HCT116 (cell line): ENCODE results near the gene ATF5. TPM values are rescaled to one million over a fixed set of nuclear protein-coding genes. Genes with fewer than 3 reads are reported as not detected.

Experiments used
- ATAC-seq: fragments of 200-7000 bp; cut with Tn5 transposase; 2 replicates; pipeline ENCODE4 v1.9.1; 2020; ENCODE audit warnings: mild to moderate bottlenecking, moderate library complexity
- BruUV-seq: library from RNA; stranded (reverse); fragments of 400-500 nt; replicated peaks from 2 replicates; lab custom pipeline; 2021; lab: Mats Ljungman, UMichigan
- CTCF ChIA-PET: fragments of 300-600 bp; sonication (Branson Sonifier 250); formaldehyde crosslinking; loops from one replicate; lab custom pipeline; 2021; ENCODE audit warnings: antibody characterized with exemption; lab: Charles Lee
- POLR2A ChIA-PET: fragments of 300-600, 350-600 bp; sonication (Branson Sonifier 250); formaldehyde crosslinking; loops from one replicate; lab custom pipeline; 2021; ENCODE audit warnings: antibody characterized with exemption; lab: Charles Lee
- RAD21 ChIA-PET, 2 experiments: fragments of 300-600 bp; sonication (Branson Sonifier 250); formaldehyde crosslinking; loops; one replicate each; lab custom pipeline; 2023; ENCODE audit warnings: low total read pairs in 2 of 2; ENCODE audit not compliant: uncharacterized antibody in 2 of 2, unreplicated experiment in 2 of 2, low non-redundant PET in 1 of 2; lab: Charles Lee
- DNase-seq: peaks from one replicate; pipeline ENCODE4 v3.0.0-alpha.2; 2010; ENCODE audit warnings: low read depth, low spot score
- H2AFZ ChIP-seq: fragments of 200-600 bp; shearing (Covaris generic), sonication (generic); 2 replicates; pipeline ENCODE4 v1.6.1; 2017; ENCODE audit warnings: low read depth, mixed run types, mixed read lengths, antibody characterized with exemption, low read length; ENCODE audit not compliant: poor library complexity, severe bottlenecking
- H3K27ac ChIP-seq: 2 replicates; pipeline ENCODE4 v1.5.1; 2012; ENCODE audit warnings: low read depth, low read length
- H3K27me3 ChIP-seq: fragments of 200-600 bp; sonication (generic); 2 replicates; pipeline ENCODE4 v1.6.1; 2016; ENCODE audit warnings: mixed run types, low read length, mixed read lengths; ENCODE audit not compliant: insufficient read depth
- H3K36me3 ChIP-seq, 2 experiments: fragments of 200-500 bp in 1 of 2; fragments of 200-600 bp in 1 of 2; sonication (Bioruptor generic) in 1 of 2; sonication (generic) in 1 of 2; 2 replicates each; pipeline versions ENCODE4 v1.5.1 to v1.6.1; 2014 to 2016; ENCODE audit warnings: low read length in 2 of 2, inconsistent platforms in 1 of 2, mixed read lengths in 1 of 2, mixed run types in 1 of 2; ENCODE audit not compliant: insufficient read depth in 2 of 2, control insufficient read depth in 1 of 2
- H3K4me1 ChIP-seq, 2 experiments: fragments of 200-600 bp in 1 of 2; sonication (generic) in 1 of 2; 2 replicates each; pipeline versions ENCODE4 v1.5.1 to v1.6.1; 2012 to 2017; ENCODE audit warnings: low read length in 2 of 2, inconsistent platforms in 1 of 2, mild to moderate bottlenecking in 1 of 2, mixed read lengths in 1 of 2, mixed run types in 1 of 2, moderate library complexity in 1 of 2; ENCODE audit not compliant: insufficient read depth in 2 of 2, control insufficient read depth in 1 of 2
- H3K4me2 ChIP-seq: fragments of 200-600 bp; sonication (generic); 2 replicates; pipeline ENCODE4 v1.6.1; 2017; ENCODE audit warnings: mixed run types, low read length, mixed read lengths
- H3K4me3 ChIP-seq, 2 experiments: fragments of 200-600 bp in 1 of 2; sonication (generic) in 1 of 2; replicated peaks in 1 of 2; 2 replicates each; pipeline ENCODE4 v1.5.1; 2011 to 2016; ENCODE audit warnings: low read length in 2 of 2, control low read depth in 1 of 2, low read depth in 1 of 2, mild to moderate bottlenecking in 1 of 2, mixed read lengths in 1 of 2, mixed run types in 1 of 2
- H3K79me2 ChIP-seq: fragments of 200-600 bp; sonication (generic); 2 replicates; pipeline ENCODE4 v1.6.1; 2017; ENCODE audit warnings: mild to moderate bottlenecking, mixed run types, low read length, moderate library complexity, mixed read lengths; ENCODE audit not compliant: insufficient read depth
- H3K9ac ChIP-seq: fragments of 200-600 bp; sonication (generic); 2 replicates; pipeline ENCODE4 v1.6.1; 2016; ENCODE audit warnings: low read length, mixed read lengths
- H3K9me2 ChIP-seq: fragments of 200-600 bp; sonication (generic), shearing (Covaris generic); 2 replicates; pipeline ENCODE4 v1.6.1; 2017; ENCODE audit warnings: mixed run types, mild to moderate bottlenecking, moderate library complexity; ENCODE audit not compliant: insufficient read depth
- H3K9me3 ChIP-seq, 2 experiments: fragments of 200-500 bp in 1 of 2; fragments of 200-600 bp in 1 of 2; sonication (Bioruptor generic) in 1 of 2; sonication (generic) in 1 of 2; 2 replicates each; pipeline ENCODE4 v1.6.1; 2014 to 2017; ENCODE audit warnings: low read length in 2 of 2, mixed read lengths in 2 of 2, inconsistent platforms in 1 of 2, low read depth in 1 of 2, mild to moderate bottlenecking in 1 of 2, mixed run types in 1 of 2, moderate library complexity in 1 of 2; ENCODE audit not compliant: control insufficient read depth in 1 of 2, insufficient read depth in 1 of 2
- H4K20me1 ChIP-seq: fragments of 200-600 bp; sonication (generic), shearing (Covaris generic); 2 replicates; pipeline ENCODE4 v1.6.1; 2017; ENCODE audit warnings: mixed run types, mild to moderate bottlenecking, moderate library complexity; ENCODE audit not compliant: insufficient read depth
- CTCF ChIP-seq, 3 experiments: fragments of 200-600 bp in 1 of 3; sonication (generic) in 1 of 3; IDR thresholded peaks in 2 of 3; conservative IDR thresholded peaks in 1 of 3; 2 replicates each; pipeline ENCODE4 v1.5.1; 2012 to 2017; ENCODE audit warnings: low read depth in 2 of 3, low read length in 2 of 3, antibody characterized with exemption in 1 of 3, borderline replicate concordance in 1 of 3, control low read depth in 1 of 3, mild to moderate bottlenecking in 1 of 3, mixed read lengths in 1 of 3, mixed run types in 1 of 3, moderate library complexity in 1 of 3; ENCODE audit not compliant: insufficient read depth in 1 of 3
- REST ChIP-seq: IDR thresholded peaks from 2 replicates; pipeline ENCODE4 v1.6.1; 2012; ENCODE audit warnings: low read depth
- intact Hi-C: fragments of 100-400 bp; cut with micrococcal nuclease; formaldehyde crosslinking; loops from 2 replicates; pipeline ENCODE4 v1.10.0; 2022
- total RNA-seq: library from RNA; stranded (reverse); gene quantifications from one replicate; pipeline ENCODE4 v1.2.1, GENCODE V29; 2021; ENCODE audit not compliant: unreplicated experiment

ATF5 gene
- total RNA-seq, 1 experiment from 2014 or later, result 28.2 TPM

GRCh38 chr19:49912965-49913685 is 15.9 kb upstream of the ATF5 start:
- Histone ChIP-seq H3K27me3 (no peaks in the 10 kb centered on the region), H3K9me3 (no peaks in the 10 kb centered on the region), H3K4me1 (no peaks in the 10 kb centered on the region), H3K4me3 (no peak overlapping the region), H3K4me2 (no peak overlapping the region), H3K9me2 (no peaks in the 10 kb centered on the region), H3K27ac (no peak overlapping the region), H2AFZ (no peak overlapping the region), H3K36me3 (peaks cover 34 to 57% of the 10 kb centered on the region in 2 experiments), H3K9ac (no peak overlapping the region), H4K20me1 (no peaks in the 10 kb centered on the region), H3K79me2 (peaks cover 89% of the 10 kb centered on the region)
- ChIA-PET CTCF (no interaction called here), POLR2A (no interaction called here), RAD21 (no interaction called here)
- BruUV-seq, result no TSS peak
- no peak for TF ChIP-seq REST
- TF ChIP-seq CTCF (IDR thresholded peaks at IDR 0.05 in 2 of 3, conservative IDR thresholded peaks at IDR 0.05 in 1 of 3; ENCODE audit: borderline replicate concordance in 1 of 3, insufficient read depth in 1 of 3, low read depth in 2 of 3, low read length in 2 of 3), result 0 out of 6 replicates have a peak, but pooled peaks of 1 of the 3 experiments have one; percentile 7
- intact Hi-C loops, result no loop called here
- no peak; the same call in 1 of the 2 replicates for ATAC-seq
- no peak for DNase-seq
